IPS-NIHi7 (cell line): ENCODE data around the gene SAP130.

Experiments
- DNase-seq: peaks from one replicate; pipeline ENCODE4 v3.0.0; 2012; ENCODE audit warnings: mixed read lengths; ENCODE audit errors: extremely low spot score

Gene SAP130

GRCh38 chr2:128027801-128028667 lies at the start of gene SAP130:
TSS of gene SAP130 (minus strand) at chr2:128028059. CDS start at chr2:128026292, 1,767 bp downstream.
- DNase-seq, result peak; percentile 98

GRCh38 chr2:128076461-128077106 lies 48.7 kb upstream of the SAP130 start:
- no peak for DNase-seq

- no peak for DNase-seq
These were observed 45.4 kb upstream of the SAP130 start for GRCh38 chr2:128073278-128073677.

DNA sequence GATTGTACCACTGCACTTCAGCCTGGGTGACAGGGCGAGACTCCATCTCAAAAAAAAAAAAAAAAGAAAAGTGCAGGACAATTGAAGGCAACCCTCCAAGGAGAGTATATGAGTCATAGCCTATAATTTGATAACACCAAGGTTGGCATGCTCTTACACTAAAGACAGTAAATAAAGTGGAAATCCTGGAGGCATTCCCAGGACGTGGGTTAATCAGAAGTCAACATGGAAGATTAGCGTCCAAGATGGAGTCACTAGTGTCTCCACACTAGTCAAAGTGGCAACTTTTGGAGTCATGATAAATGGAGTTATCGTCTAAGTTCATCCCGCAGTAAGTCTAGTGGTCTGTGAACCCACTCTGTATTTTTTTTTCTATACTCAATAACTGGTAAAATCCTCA lies 41.9 kb upstream of the SAP130 start:
- DNase-seq, result no peak

GRCh38 chr2:128064353-128064752 lies 36.5 kb upstream of the SAP130 start:
- no peak for DNase-seq

DNA sequence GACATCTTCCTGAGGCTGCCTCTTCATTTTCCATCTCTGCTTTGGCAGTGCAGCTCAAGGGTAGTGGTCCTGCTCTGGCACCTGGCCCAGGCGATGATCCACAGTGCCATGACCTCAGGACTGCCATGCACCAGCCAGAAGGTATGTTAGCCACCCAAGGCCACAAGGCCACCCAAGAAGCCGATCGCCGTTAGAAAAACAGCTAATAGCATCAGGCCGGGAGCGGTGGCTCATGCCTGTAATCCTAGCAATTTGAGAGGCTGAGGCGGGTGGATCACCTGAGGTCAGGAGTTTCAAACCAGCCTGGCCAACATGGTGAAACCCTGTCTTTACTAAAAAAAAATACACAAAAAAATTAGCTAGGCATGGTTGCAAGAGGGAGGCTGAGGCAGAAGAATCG lies 34.7 kb upstream of the SAP130 start:
- DNase-seq, result no peak

- no peak for DNase-seq
These were observed 30.3 kb upstream of the SAP130 start for GRCh38 chr2:128058114-128058513.

DNA sequence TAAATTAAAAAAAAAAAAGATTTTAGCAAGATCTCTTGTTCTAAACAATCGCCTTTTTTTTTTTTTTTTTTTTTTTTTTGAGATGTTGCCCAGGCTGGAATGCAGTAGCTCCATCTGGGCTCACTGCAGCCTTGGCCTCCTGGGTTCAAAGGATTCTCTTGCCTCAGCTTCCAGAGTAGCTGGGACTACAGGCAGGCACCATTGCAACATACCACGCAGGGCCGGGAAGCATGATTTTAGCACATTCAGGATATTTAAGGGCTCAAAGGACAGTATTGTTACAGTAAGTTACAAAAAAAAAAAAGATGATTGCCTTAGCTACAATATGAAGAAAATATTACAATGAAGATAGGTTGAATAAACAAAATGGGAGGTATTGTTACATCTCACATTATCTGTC lies 29.5 kb upstream of the SAP130 start:
- DNase-seq, result no peak

DNA sequence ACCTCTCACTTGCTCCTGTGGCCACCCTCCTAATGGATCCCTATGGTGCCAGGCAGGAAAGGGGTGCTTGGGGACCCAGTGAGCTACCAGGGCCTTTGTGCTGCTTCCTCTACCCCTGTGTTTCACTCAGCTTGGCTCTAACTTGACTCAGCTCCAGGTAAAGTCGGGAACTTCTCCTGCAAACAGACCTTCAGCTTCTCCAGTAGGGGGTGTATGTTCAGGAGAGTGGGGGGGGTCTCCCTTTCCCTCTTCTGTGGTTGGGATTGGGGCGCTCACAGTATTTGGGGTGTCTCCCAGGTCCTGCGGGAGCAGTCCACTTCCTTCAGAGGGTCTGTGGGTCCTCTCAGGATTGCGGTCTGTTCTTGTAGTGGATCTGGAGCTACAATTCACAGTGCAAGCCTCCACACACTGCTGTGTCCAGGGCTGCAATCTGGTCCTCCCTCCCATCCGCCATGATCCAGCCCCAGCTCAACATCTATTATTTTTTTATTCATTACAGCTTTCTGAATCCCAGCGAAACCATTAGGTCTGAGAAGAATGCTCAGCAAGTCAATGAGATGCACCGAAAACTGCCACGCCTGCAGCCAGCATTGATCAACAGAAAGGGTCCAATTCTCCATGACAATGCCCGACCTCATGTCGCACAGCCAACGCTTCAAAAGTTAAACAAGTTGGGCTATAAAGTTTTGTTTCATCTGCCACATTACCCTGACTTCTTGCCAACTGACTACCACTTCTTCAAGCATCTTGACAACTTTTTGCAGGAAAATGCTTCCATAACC lies 26.4 kb upstream of the SAP130 start:
- DNase-seq, result no peak

DNA sequence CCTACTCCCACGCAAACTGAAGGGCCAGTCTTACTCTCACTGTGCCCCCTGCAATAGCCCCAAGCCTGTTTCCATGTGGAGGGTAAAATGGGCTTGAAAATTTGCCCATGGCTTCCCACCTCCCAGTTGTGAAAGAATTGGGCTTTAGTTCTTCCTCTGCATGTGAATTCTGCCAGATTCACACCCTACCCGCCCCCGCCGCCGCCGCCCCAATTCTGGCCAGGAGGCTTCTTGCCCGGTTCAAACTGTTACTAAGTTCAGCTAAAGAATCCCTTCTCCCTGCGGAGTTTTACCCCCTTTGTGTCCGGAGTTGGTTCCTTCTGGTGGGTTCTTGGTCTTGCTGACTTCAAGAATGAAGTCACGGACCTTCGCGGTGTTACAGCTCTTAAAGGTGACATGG lies 25.5 kb upstream of the SAP130 start:
- DNase-seq, result no peak

DNA sequence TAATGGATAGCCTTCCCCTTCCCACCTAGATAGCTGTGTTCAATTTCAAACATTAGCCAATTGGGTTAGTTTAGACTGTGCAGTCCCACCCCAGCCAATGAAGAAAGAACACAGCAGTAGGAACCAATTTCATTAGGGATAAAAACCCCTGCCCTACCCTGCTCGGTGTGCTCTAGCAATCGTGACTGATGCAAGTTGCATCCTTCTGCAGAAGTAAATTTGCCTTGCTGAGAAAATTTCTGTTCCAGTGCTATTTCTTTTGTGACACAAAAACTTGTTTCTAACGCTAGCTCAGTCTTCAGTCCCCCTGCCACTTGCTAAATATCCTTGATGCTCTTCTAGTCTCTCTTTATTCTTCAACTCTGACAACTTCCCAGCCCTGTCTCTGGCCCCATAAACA lies 15.2 kb upstream of the SAP130 start:
- no peak for DNase-seq

DNA sequence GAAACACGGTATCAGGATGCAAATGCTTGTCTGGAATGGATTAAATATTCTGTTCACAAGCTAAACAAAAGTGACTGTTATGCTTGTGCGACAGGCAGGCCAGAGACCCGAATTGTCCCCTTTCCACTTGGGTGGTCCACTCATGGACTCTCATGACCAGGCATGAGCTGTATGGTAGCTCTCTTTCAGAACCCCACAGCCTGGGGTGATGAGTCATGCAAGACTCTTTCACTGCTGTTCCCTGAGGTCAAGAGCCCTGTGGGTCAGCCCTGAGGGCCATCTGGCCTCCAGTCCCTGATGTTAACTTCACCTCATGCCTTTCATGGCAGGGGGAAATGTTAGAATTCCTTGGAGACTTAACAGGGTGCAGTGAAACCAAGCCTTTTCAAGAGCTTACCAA lies 13.7 kb upstream of the SAP130 start:
- no peak for DNase-seq

- no peak for DNase-seq
These were observed 12.4 kb upstream of the SAP130 start for GRCh38 chr2:128040166-128040771.

DNA sequence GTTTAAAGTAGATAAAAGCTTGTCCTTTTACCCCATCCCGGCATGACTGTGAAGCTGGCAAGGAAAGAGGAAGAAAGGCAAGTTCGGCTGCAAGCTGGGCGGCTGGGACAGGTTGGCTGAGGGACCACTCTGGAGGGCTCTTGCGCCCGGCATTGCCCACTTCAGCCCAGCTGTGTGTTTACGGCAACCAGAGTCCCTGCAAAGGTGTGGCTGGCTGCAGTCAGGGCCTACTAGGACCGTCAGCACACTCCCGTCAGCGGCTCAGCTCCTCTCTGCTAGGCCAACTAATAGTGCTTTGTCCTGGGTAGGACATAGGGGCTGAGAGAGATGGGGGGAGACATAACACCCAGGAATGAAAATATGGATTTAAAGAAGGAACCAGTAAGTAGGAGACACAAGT lies 11.7 kb upstream of the SAP130 start:
- no peak for DNase-seq

- DNase-seq, result no peak
These were observed 10.6 kb upstream of the SAP130 start for GRCh38 chr2:128038411-128038810.

- DNase-seq, result peak; percentile 12
These were observed 9.8 kb upstream of the SAP130 start for GRCh38 chr2:128037649-128038048.

DNA sequence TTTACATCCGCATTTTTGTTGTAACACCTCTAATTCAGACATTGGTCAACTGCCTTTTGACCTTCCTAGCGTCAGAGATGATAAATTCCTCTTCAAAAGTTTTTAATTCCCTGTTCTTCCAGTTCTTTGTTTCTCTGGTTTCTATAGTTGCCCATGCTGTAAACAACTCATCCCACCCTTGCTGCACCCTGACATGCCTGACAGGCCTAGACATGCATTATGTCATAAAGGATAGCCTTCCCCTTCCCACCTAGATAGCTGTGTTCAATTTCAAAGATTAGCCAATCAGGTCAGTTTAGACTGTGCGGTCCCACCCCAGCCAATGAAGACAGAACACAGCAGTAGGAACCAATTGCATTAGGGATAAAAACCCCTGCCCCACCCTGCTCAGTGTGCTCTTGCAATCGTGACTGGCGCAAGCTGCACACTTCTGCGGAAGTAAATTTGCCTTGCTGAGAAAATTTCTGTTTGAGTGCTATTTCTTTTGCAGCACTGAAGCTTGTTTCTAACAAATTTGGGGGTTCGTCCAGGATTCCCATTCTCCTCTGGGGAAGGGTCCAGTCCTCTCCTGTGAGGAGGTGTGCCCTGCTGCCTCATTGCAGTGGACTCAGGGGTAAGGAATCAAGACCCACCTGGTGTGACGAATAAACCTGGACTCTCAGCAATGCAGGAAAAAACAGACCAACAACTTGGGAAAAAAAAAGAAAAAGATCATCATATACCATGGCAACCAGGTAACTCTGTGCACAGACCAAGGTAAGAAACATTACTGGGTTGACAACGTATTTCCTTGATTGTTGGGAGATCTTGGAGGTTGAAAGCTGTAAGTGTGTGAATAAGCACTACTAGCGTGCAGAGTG lies 9.1 kb upstream of the SAP130 start:
- no peak for DNase-seq

- DNase-seq, result no peak
These were observed 4.2 kb upstream of the SAP130 start for GRCh38 chr2:128032092-128032491.

- DNase-seq, result no peak
These were observed 802 bp upstream of the SAP130 start for GRCh38 chr2:128028668-128029054.

DNA sequence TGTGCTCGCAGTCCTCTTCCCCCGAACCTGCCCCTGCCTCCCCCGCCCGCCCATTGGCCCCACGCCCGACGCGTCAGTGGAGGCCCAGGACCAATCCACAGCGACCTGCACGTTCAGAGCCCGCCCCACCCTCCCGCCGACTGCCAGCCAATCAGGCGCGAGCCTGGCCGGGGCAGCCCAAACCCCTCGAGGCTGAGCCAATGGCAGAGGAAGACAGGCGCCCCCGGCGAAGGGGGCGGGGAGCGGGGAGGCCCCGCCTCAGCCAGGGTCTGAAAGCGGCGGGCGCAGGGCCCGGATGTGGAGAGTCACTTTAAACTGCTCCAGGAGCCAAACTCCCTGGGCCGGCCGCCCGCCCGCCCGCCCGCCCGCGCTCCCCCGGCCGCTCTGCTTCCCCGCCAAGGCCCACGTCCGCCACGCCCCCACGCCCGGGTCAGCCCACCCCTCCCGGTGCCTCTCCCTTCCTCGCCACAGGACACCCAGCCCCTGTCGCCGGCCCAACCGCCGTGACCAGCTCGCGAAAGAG lies 520 bp downstream of the SAP130 start:
- DNase-seq, result peak; percentile 100
